GM18517 (cell line): ENCODE data around the gene ETDC.
"Not testable (repeated sequence)": the region's sequence is repeated elsewhere in the genome, so short reads cannot be mapped to it uniquely, and the experiment has no call there.

Source experiments
- ATAC-seq: cut with Tn5 transposase; IDR thresholded peaks from one replicate; pipeline ENCODE4 v1.9.1; 2021; ENCODE audit warnings: mild to moderate bottlenecking, moderate library complexity; ENCODE audit not compliant: unreplicated experiment

Gene ETDC

GRCh38 chrX:135309430-135309923 is at the start of gene ETDC:
Gene ETDC (plus strand): TSS chrX:135309480. CDS start chrX:135309480, 0 bp downstream.
- no peak for ATAC-seq

DNA sequence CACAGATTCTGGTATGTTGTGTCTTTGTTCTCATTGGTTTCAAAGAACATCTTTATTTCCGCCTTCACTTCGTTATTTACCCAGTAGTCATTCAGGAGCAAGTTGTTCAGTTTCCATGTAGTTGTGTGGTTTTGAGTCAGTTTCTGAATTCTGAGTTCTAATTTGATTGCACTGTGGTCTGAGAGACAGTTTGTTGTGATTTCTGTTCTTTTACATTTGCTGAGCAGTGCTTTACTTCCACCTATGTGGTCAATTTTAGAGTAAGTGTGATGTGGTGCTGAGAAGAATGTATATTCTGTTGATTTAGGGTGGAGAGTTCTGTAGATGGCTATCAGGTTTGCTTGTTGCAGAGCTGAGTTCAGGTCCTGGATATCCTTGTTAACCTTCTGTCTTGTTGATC is 48.3 kb upstream of the ETDC start:
- ATAC-seq: not testable (repeated sequence)

GRCh38 chrX:135263376-135263775 is 45.9 kb upstream of the ETDC start:
- not testable (repeated sequence) for ATAC-seq

- no peak for ATAC-seq
Measured at GRCh38 chrX:135264206-135264605, 45.1 kb upstream of the ETDC start.

DNA sequence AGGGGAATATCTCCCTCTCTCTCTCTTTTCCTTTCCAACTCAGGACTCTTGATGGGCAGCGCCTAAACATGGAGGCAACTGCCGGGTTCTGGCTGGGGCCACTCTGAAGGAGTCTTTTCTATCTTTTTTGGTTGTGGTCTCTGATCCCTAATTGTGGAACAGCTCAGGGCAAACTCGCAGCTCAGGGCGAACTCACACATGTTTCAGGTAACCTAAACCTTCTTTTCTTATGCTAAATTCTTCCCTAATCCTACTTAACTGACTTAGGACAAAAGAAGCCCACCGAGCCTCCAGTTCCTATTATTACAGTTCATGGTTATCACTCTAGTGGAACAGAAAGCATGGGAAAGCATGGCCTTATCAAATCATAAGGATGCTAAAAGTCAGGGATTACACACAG is 36.1 kb upstream of the ETDC start:
- no peak for ATAC-seq

DNA sequence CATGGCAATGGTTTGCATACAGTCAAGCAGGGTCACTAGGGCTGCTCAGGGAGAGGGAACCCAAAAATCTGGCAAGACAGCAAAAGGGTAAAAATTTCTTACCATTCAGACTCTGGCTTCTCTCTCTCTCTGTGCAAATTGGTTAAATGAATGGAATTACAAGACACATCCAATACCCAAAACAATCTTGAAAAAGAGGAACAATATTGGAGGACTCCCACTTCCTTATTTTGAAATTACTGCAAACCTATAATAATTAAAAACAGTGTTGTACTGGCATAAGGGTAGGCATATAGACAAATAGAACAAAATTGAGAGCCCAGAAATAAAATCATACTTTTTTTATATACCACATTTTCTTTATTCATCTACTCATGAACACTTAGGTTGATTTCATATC is 33.3 kb upstream of the ETDC start:
- ATAC-seq: no peak

GRCh38 chrX:135287266-135287823 is 21.9 kb upstream of the ETDC start:
- no peak for ATAC-seq

- peak; percentile 97 for ATAC-seq
Measured at GRCh38 chrX:135295238-135295943, 13.9 kb upstream of the ETDC start.

DNA sequence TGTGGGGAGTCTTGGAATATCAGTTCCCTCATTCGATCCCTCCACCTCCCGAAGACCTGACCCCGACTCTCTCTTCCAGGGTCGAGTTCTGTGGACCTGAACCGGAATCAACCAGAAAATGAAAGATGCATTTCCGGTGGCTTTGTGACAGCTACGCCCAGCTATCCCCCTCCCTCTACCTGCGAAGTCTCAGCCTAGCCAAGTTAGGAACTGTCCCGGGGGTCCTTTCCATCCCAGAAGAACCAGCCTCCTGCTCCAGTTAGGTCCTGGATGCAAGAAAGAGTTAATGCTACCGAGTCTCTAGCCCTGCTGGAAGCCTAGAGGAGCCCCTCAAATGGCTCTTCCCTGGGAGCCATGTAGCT is 13.4 kb upstream of the ETDC start:
- ATAC-seq: peak; percentile 61

DNA sequence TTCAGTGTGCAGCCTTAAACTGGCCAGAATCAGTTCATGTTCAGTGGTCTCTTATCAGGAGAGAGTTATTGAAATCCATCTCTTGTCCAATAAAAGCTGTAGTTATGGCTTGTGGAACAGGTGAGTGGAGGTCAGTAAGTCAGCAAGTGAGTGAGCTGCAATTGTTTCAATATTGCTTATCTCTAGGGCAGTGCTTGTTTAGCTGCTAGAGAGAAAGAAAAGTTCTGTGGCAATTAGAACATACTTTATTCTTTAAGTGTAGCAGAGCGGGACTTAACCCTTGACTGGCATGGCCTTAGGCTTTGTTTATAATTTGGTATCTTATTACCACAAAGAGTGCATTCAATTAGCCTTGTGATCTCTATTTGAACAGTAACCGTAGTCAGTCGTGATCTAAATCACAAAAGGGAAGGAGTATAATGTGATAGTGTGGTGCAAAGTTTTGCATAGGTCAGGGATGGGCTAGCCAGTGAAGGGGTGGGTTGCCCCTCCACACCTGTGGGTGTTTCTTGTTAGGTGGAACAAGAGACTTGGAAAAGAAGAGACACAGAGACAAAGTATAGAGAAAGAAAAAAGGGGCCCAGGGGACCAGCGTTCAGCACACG is 6.9 kb upstream of the ETDC start:
- no peak for ATAC-seq

DNA sequence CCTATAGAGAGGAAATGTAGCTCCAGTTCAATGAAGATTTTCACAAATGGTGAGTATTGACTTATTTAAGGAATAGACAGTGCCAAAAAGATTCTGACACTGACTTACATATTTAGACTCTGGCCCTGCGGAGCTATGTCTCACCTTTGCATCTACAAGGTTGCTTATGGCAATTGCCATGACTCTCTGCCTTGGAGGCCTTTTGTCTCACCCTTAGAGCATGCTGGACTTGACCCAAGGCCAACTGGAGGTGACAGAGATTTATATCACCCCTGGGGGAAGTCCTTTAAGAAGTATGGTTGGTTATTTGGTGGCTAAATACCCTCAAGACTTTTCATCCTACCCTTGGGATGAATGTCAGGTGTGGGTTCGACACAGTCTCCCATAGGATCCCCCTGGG is 4.5 kb upstream of the ETDC start:
- ATAC-seq: no peak

DNA sequence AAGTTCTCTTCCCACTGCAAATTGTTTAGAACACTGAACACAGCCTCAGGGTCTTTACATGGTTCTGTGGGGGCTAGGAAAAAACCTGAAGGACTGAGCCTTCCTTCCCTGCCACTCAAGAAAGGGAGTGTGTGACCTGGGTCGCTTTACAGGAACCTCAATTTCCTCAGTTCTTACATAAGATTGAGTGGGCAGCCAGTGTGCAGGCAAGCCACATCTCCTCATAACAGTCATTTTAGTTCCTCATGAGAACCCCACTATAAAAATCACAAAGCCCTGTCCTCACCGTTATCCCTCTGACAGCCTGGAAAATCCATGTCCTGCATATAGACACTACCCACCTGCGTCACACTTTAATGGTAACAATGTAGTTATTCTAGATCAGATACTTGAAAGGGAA is 2.1 kb upstream of the ETDC start:
- no peak for ATAC-seq

GRCh38 chrX:135308345-135308855 is 880 bp upstream of the ETDC start:
- ATAC-seq: no peak

- ATAC-seq: no peak
Measured at GRCh38 chrX:135315864-135316263, 6.6 kb downstream of the ETDC start.

DNA sequence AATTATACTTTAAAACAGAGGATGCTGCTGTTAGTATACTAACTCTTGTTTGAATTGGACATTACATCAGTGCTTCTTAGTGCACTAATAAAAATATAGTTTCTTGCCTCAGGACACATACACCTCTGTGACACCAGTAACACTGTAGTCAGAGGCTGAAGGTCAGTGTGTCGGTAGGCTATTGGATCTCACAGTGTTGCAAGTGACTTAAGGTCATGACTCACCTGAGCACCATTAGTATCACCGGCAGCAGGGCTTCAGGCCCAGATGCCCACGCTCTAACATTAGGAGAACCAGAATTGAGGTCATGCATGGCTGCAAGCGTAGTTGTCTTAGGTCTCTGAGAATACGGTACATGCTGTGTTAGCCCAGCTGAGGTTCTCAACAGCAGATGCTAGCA is 15.2 kb downstream of the ETDC start:
- ATAC-seq: no peak

GRCh38 chrX:135325036-135325818 is 15.9 kb downstream of the ETDC start:
- not testable (repeated sequence) for ATAC-seq

DNA sequence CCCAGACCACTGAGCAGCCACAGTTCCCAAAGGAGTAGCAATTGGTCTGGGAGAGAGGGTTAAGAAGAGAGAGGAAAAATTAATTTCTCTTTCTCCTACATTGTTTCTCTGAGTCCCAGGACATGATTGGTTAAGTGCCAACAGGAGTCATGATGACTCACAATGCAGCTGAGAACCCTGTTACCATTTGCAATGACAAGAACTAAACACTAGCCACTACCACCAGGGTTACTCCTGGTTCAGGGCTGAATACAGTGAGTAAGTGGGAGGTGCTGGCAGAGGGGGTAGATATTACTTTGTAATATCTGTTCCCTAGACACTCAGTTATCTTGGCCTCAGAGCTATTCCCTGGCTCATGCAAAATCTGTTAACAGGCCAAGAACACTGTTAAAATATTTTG is 18.0 kb downstream of the ETDC start:
- ATAC-seq: no peak

DNA sequence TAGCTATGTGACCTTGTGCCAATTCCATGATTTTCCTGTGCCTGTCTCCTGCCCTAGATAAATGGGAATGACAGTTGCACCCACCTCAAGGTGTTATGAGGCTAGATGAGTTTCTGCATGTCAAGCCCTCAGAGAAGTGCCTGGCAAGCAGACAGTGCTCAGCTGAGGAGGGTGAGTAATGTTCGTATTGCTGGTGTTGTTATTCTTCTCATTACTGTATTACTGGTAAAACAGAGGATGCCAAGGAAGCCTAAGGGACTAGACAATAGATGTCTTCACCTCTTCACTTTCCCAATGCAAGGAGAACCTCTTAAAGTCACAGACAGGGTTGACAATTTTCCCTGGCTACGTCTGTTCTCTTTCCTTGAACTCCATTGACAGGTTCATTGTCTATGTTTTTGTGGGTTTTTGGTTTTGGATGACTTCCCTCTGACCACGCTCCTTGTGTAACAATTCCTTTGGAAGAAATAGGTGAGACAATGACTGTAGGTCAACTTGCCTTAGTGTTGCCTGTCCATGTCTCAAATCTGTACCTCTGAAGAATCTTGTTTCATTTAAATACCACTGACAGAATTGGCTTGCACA is 19.2 kb downstream of the ETDC start:
- ATAC-seq: no peak

GRCh38 chrX:135330706-135331105 is 21.4 kb downstream of the ETDC start:
- ATAC-seq: no peak

GRCh38 chrX:135331525-135331924 is 22.2 kb downstream of the ETDC start:
- no peak for ATAC-seq

- ATAC-seq: no peak
Measured at GRCh38 chrX:135340831-135341230, 31.6 kb downstream of the ETDC start.
